ENCODE measurements around the gene TFB2M.
"Not testable (repeated sequence)": the region's sequence is repeated elsewhere in the genome, so short reads cannot be mapped to it uniquely, and the experiment has no call there.

Gene TFB2M

GRCh38 chr1:246582301-246583055 is 16.4 kb upstream of the TFB2M start:
- DNase-seq: no peak

- DNase-seq: no peak
Observed at GRCh38 chr1:246580497-246581370, 14.7 kb upstream of the TFB2M start.

GRCh38 chr1:246579818-246580217 is 13.8 kb upstream of the TFB2M start:
- DNase-seq: no peak

GRCh38 chr1:246577720-246578106 is 11.7 kb upstream of the TFB2M start:
- no peak for DNase-seq

- DNase-seq: no peak
Observed at GRCh38 chr1:246577082-246577719, 11.1 kb upstream of the TFB2M start.

GRCh38 chr1:246576709-246577032 is 10.6 kb upstream of the TFB2M start:
- DNase-seq: no peak

- DNase-seq: no peak
Observed at GRCh38 chr1:246573491-246573890, 7.4 kb upstream of the TFB2M start.

GRCh38 chr1:246572785-246573184 is 6.7 kb upstream of the TFB2M start:
- no peak for DNase-seq

- no peak for DNase-seq
Observed at GRCh38 chr1:246571953-246572352, 5.9 kb upstream of the TFB2M start.

GRCh38 chr1:246571309-246571708 is 5.2 kb upstream of the TFB2M start:
- not testable (repeated sequence) for DNase-seq

GRCh38 chr1:246569248-246570238 is 3.5 kb upstream of the TFB2M start:
- peak; percentile 27 for DNase-seq

- DNase-seq: no peak
Observed at GRCh38 chr1:246567646-246568235, 1.7 kb upstream of the TFB2M start.

GRCh38 chr1:246566813-246567645 is 968 bp upstream of the TFB2M start:
- no peak for DNase-seq

- no peak for DNase-seq
Observed at GRCh38 chr1:246565751-246566127, 322 bp downstream of the TFB2M start.

GRCh38 chr1:246564839-246565750 is 966 bp downstream of the TFB2M start:
- no peak for DNase-seq

- not testable (repeated sequence) for DNase-seq
Observed at GRCh38 chr1:246560833-246561232, 5.2 kb downstream of the TFB2M start.

- no peak for DNase-seq
Observed at GRCh38 chr1:246559310-246559709, 6.8 kb downstream of the TFB2M start.

- no peak for DNase-seq
Observed at GRCh38 chr1:246558041-246558440, 8.0 kb downstream of the TFB2M start.

GRCh38 chr1:246554201-246554600 is 11.9 kb downstream of the TFB2M start:
- no peak for DNase-seq

GRCh38 chr1:246552110-246552509 is 14.0 kb downstream of the TFB2M start:
- DNase-seq: no peak
